OCI-LY3 (cell line): Measurements from ENCODE around the gene HRG.

Source experiments
- H2AFZ ChIP-seq: fragments of 200-600, 300-600 bp; shearing (Covaris generic); 2 replicates; pipeline ENCODE4 v1.6.0; 2014; ENCODE audit warnings: antibody characterized with exemption, low read depth, low read length
- H3K27ac ChIP-seq: fragments of 200-600, 300-600 bp; sonication (generic); 2 replicates; pipeline ENCODE4 v1.5.1; 2014; ENCODE audit warnings: mild to moderate bottlenecking, low read length, moderate library complexity, mixed read lengths
- H3K27me3 ChIP-seq: fragments of 200-600, 300-600 bp; sonication (generic); 2 replicates; pipeline ENCODE4 v1.6.1; 2014; ENCODE audit warnings: low read depth, low read length, mixed read lengths
- H3K36me3 ChIP-seq: fragments of 200-600, 300-600 bp; sonication (generic); replicated peaks from 2 replicates; pipeline ENCODE3; 2014; ENCODE audit warnings: low read depth, low read length, mixed read lengths
- H3K4me1 ChIP-seq: fragments of 300-600, 200-600 bp; sonication (generic); 2 replicates; pipeline ENCODE4 v1.6.1; 2014; ENCODE audit warnings: low read length, mixed read lengths
- H3K4me2 ChIP-seq: fragments of 200-600, 300-600 bp; sonication (generic); 2 replicates; pipeline ENCODE4 v1.6.1; 2014; ENCODE audit warnings: low read length, mixed read lengths
- H3K4me3 ChIP-seq: fragments of 300-600, 200-600 bp; sonication (generic); 2 replicates; pipeline ENCODE4 v1.5.1; 2014; ENCODE audit warnings: antibody characterized with exemption, mild to moderate bottlenecking, low read length, moderate library complexity
- H3K79me2 ChIP-seq: fragments of 300-600, 200-600 bp; shearing (Covaris generic); 2 replicates; pipeline ENCODE4 v1.6.1; 2014; ENCODE audit warnings: mild to moderate bottlenecking, low read length, mixed read lengths
- H3K9ac ChIP-seq: fragments of 300-600, 200-600 bp; shearing (Covaris generic); 2 replicates; pipeline ENCODE4 v1.6.0; 2014; ENCODE audit warnings: mild to moderate bottlenecking, low read length, moderate library complexity
- H3K9me3 ChIP-seq: fragments of 200-600, 300-600 bp; shearing (Covaris generic); 2 replicates; pipeline ENCODE4 v1.6.1; 2014; ENCODE audit warnings: low read length, mixed read lengths; ENCODE audit not compliant: insufficient read depth
- H4K20me1 ChIP-seq: fragments of 200-600, 300-600 bp; sonication (generic); 2 replicates; pipeline ENCODE4 v1.6.1; 2016; ENCODE audit warnings: low read length, mixed read lengths; ENCODE audit not compliant: insufficient read depth
- CTCF ChIP-seq: fragments of 200-600, 300-600 bp; sonication (generic); IDR thresholded peaks from 2 replicates; pipeline ENCODE4 v1.5.1; 2014; ENCODE audit warnings: antibody characterized with exemption, low read length, low read depth
- EZH2phosphoT487 ChIP-seq: fragments of 200-600 bp; shearing (Covaris generic); IDR thresholded peaks from 2 replicates; pipeline ENCODE4 v1.6.1; 2018; ENCODE audit warnings: antibody characterized with exemption, mixed run types, low read depth

Gene HRG

GRCh38 chr3:186622651-186623310 is 43.0 kb upstream of the HRG start:
- H3K79me2 ChIP-seq, result no peaks in the 10 kb centered on the region
- no peaks in the 10 kb centered on the region for H4K20me1 ChIP-seq
- no peak overlapping the region for H3K27ac ChIP-seq
- H3K27me3 ChIP-seq, result peaks cover 27% of the 10 kb centered on the region
- no peaks in the 10 kb centered on the region for H3K4me1 ChIP-seq
- no peak overlapping the region for H3K9ac ChIP-seq
- H2AFZ ChIP-seq, result no peak overlapping the region
- no peaks in the 10 kb centered on the region for H3K9me3 ChIP-seq
- no peak overlapping the region for H3K4me3 ChIP-seq
- TF ChIP-seq EZH2phosphoT487 (no peak), CTCF (no peak)
- no peak overlapping the region for H3K4me2 ChIP-seq
- no peaks in the 10 kb centered on the region for H3K36me3 ChIP-seq

- no peak overlapping the region for H3K9ac ChIP-seq
- H4K20me1 ChIP-seq, result no peaks in the 10 kb centered on the region
- H3K27ac ChIP-seq, result no peak overlapping the region
- no peaks in the 10 kb centered on the region for H3K36me3 ChIP-seq
- H3K27me3 ChIP-seq, result peaks cover 17% of the 10 kb centered on the region; the same call in 1 of the 2 replicates
- no peaks in the 10 kb centered on the region for H3K9me3 ChIP-seq
- no peak overlapping the region for H2AFZ ChIP-seq
- no peak overlapping the region for H3K4me2 ChIP-seq
- no peaks in the 10 kb centered on the region for H3K79me2 ChIP-seq
- TF ChIP-seq CTCF (no peak), EZH2phosphoT487 (no peak)
- H3K4me1 ChIP-seq, result no peaks in the 10 kb centered on the region
- no peak overlapping the region for H3K4me3 ChIP-seq
These were observed 41.2 kb upstream of the HRG start for GRCh38 chr3:186624598-186624997.

GRCh38 chr3:186625600-186626042 is 40.2 kb upstream of the HRG start:
- Histone ChIP-seq H3K4me1 (no peaks in the 10 kb centered on the region), H3K36me3 (no peaks in the 10 kb centered on the region), H3K79me2 (no peaks in the 10 kb centered on the region), H3K9me3 (no peaks in the 10 kb centered on the region), H3K4me3 (no peak overlapping the region), H3K27me3 (peaks cover 17% of the 10 kb centered on the region; the same call in 1 of the 2 replicates), H3K27ac (no peak overlapping the region), H3K4me2 (no peak overlapping the region), H3K9ac (no peak overlapping the region), H4K20me1 (no peaks in the 10 kb centered on the region), H2AFZ (no peak overlapping the region)
- TF ChIP-seq CTCF (no peak), EZH2phosphoT487 (no peak)

GRCh38 chr3:186626254-186626847 is 39.5 kb upstream of the HRG start:
- Histone ChIP-seq H3K4me1 (no peaks in the 10 kb centered on the region), H3K4me3 (no peak overlapping the region), H2AFZ (no peak overlapping the region), H3K9ac (no peak overlapping the region), H4K20me1 (no peaks in the 10 kb centered on the region), H3K27ac (no peak overlapping the region), H3K36me3 (no peaks in the 10 kb centered on the region), H3K27me3 (peaks cover 17% of the 10 kb centered on the region; the same call in 1 of the 2 replicates), H3K4me2 (no peak overlapping the region), H3K9me3 (no peaks in the 10 kb centered on the region), H3K79me2 (no peaks in the 10 kb centered on the region)
- TF ChIP-seq EZH2phosphoT487 (no peak), CTCF (no peak)
